Memory B cell (primary cell): ENCODE data around the gene DCDC1.

ENCODE experiments used
- ATAC-seq: fragments of 150-1000 bp; cut with Tn5 transposase; 2 replicates; pipeline ENCODE4 v1.10.0; 2021; ENCODE audit warnings: low read depth, mild to moderate bottlenecking, moderate library complexity
- DNase-seq, 2 donors: peaks; one replicate each; pipeline ENCODE4 v3.0.0; 2022; ENCODE audit warnings: low spot score in 2 of 2
- H3K27ac Mint-ChIP-seq: one replicate; pipeline ENCODE4 v1.8.0; 2022; ENCODE audit warnings: mild to moderate bottlenecking, moderate library complexity, mixed read lengths
- H3K27me3 Mint-ChIP-seq: one replicate; pipeline ENCODE4 v1.8.0; 2022; ENCODE audit warnings: mixed read lengths
- H3K36me3 Mint-ChIP-seq: one replicate; pipeline ENCODE4 v1.8.0; 2022; ENCODE audit warnings: mild to moderate bottlenecking, mixed read lengths
- H3K4me1 Mint-ChIP-seq: one replicate; pipeline ENCODE4 v1.8.0; 2022; ENCODE audit warnings: mixed read lengths
- H3K4me3 Mint-ChIP-seq: one replicate; pipeline ENCODE4 v1.8.0; 2022; ENCODE audit warnings: mild to moderate bottlenecking, moderate library complexity, mixed read lengths
- H3K9me3 Mint-ChIP-seq: one replicate; pipeline ENCODE4 v1.8.0; 2022; ENCODE audit warnings: mixed read lengths

The DCDC1 gene

DNA sequence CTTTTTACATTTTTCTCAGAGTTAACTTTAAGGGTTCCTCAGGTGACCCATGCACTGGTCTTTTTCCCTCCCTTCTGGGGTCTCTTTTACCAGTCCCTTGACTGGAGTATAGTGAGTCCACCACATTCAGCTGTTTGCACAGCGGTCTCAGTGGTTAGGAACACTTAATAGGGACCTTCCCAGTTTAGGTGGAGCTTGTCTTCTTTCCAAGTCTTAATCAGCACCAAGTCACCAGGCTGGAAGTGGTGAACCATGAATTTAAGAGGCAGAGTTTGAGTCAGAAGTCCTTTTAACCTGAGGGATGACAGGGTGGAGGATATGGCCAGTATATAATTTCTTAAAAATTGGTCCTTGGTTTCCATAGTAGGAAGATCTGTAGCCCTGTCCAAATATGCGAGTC, 433.7 kb downstream of the DCDC1 start:
- Mint-ChIP-seq H3K9me3 (peaks cover 2% of the 10 kb centered on the region), H3K36me3 (no peaks in the 10 kb centered on the region), H3K4me1 (no peaks in the 10 kb centered on the region)

DNA sequence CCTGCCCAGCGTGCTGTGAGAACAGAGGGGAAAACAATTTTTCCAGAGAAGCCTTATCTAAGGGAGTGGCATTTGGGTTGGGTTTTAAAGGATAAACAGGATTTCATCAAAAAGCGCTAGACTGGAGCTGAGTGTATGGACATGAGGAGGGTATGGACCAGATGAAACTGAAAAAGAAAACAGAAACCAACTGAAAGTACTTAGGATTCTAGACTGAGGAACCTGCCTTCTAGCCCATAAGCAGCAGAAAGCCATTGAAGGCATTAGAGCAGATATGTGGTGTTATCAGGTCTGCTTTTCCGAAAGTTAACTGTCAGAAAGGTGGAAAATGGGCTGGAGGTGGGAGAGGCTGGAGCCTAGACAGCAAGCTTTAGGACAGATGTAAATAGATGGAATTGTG, 443.4 kb downstream of the DCDC1 start:
- H3K4me3 Mint-ChIP-seq, result no peak overlapping the region

More for the DNA sequence above, 433.7 kb downstream of the DCDC1 start:
- DNase-seq, result no peak
- no peak for ATAC-seq
- Mint-ChIP-seq H3K27ac (no peak overlapping the region), H3K4me3 (no peak overlapping the region), H3K27me3 (no peaks in the 10 kb centered on the region)

DNA sequence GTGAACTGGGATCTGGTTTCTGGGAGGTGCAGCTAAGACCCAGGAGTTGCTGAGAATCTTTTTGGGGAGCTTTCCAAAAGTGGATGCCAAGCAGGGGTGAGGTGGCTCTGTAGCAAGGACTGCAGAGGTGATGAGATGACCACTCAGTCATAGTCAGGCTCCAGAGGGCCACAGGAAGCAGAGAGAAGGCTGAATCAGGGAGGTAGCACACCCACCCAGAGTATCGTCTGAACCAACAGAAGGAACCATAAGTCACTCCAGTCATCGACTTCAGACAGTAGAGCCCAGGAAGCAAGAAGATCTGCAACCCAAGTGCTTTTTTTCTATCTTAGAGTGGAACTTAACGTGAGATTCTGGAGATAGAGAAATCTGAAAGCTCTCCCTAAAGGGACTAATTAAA, 447.7 kb downstream of the DCDC1 start:
- H3K9me3 Mint-ChIP-seq, result no peaks in the 10 kb centered on the region
- peaks cover 7% of the 10 kb centered on the region for H3K27me3 Mint-ChIP-seq
- ATAC-seq, result no peak
- no peaks in the 10 kb centered on the region for H3K4me1 Mint-ChIP-seq
- no peak overlapping the region for H3K4me3 Mint-ChIP-seq
- H3K27ac Mint-ChIP-seq, result no peak overlapping the region
- DNase-seq, result no peak
- no peaks in the 10 kb centered on the region for H3K36me3 Mint-ChIP-seq

More for the DNA sequence above, 443.4 kb downstream of the DCDC1 start:
- Mint-ChIP-seq H3K27ac (no peak overlapping the region), H3K4me1 (no peaks in the 10 kb centered on the region), H3K9me3 (no peaks in the 10 kb centered on the region), H3K36me3 (no peaks in the 10 kb centered on the region), H3K27me3 (peaks cover 7% of the 10 kb centered on the region)
- DNase-seq, result no peak
- no peak for ATAC-seq

DNA sequence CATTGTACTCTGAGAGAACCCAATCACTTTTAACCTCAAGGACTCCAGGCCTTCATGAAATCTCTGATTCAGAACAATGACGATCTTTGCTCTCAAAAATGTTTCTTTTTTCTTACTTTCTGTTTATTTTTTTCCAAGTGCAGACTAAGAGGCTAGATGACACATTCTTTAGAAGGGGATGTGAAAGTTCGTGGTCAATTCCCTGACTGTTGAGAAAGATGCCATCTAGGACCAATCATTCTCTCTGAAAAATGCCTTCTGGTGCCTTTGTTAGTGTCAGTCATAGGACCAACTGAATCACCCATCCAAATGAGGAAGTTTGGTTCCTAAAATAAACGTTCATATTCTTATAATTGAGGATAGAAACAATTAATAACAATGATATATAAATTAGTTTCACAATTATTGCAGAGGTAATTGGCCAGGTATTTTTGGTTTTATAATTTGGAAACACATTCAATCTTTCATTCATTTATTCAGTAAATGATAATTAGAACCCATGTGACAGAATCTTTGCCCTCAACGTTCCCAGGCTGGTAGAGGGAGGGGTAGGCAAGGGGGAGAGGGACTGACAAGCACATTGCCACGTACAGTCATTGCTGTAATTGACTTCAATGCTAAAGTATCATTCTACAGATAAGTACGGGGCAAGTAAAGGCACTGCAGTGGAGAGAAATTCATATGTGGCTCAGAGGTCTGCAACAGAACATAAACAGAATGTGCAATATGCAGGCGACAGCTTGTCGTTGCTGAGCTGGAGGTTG, 450.0 kb downstream of the DCDC1 start:
- Mint-ChIP-seq H3K4me3 (no peak overlapping the region), H3K9me3 (no peaks in the 10 kb centered on the region), H3K4me1 (no peaks in the 10 kb centered on the region), H3K27ac (no peak overlapping the region), H3K36me3 (no peaks in the 10 kb centered on the region), H3K27me3 (peaks cover 7% of the 10 kb centered on the region)
- no peak for ATAC-seq
- DNase-seq, result no peak

DNA sequence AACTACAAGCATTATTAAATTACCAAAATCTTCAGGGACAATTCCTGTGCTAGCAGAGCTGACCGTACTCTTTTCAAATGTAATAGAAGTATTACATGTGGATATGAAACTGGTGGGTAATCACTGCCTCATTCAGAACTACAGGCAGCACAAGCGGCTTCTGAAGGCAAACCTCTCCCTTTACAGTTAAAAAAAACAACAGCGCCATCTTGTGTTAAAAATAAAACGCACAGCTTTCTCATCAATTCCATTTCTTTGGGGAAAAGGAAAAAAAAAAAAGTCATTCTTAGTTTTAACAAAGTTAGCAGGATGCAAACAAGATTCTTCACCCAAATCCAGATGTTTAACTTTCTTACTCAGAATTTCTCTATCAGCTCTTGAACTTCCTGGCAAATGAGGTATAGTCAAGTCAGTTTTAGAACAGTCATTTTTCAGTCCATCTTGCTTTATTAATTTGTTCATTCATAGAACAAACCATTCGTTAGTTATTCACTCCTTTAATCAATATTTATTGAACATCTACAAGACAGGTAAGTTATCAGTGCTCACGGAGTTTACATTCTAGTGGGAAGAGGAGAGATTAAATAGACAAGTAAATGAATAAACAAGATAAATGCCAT, 451.6 kb downstream of the DCDC1 start:
- ATAC-seq (no peak), DNase-seq (peak in 1 of 2 donors; percentile 6)
- H3K27ac Mint-ChIP-seq, result no peak overlapping the region
- H3K4me3 Mint-ChIP-seq, result no peak overlapping the region
- H3K27me3 Mint-ChIP-seq, result peaks cover 6% of the 10 kb centered on the region
- no peaks in the 10 kb centered on the region for H3K36me3 Mint-ChIP-seq
- no peaks in the 10 kb centered on the region for H3K4me1 Mint-ChIP-seq
- H3K9me3 Mint-ChIP-seq, result no peaks in the 10 kb centered on the region

DNA sequence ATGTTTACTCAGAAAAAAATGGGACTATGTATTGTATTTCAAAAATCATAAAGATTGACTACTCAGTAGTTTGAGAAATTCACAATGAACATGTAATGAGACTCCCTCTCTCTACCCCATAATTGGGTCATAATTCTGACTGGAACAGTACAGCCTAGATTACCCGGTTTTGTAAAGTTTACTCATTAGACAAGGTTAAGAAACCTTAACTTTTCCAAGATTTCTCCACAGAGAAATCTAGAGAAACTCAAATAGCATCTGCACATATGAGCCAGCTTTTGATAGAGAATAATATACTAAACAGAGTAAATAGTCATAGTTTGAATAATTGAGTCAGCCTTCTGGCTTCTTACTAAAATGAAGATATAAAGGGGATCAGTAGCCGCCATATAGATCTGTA, 452.3 kb downstream of the DCDC1 start:
- H3K27ac Mint-ChIP-seq, result no peak overlapping the region
- DNase-seq (no peak), ATAC-seq (no peak)
- H3K27me3 Mint-ChIP-seq, result peaks cover 6% of the 10 kb centered on the region
- no peaks in the 10 kb centered on the region for H3K4me1 Mint-ChIP-seq
- no peaks in the 10 kb centered on the region for H3K9me3 Mint-ChIP-seq
- H3K36me3 Mint-ChIP-seq, result no peaks in the 10 kb centered on the region
- H3K4me3 Mint-ChIP-seq, result no peak overlapping the region

DNA sequence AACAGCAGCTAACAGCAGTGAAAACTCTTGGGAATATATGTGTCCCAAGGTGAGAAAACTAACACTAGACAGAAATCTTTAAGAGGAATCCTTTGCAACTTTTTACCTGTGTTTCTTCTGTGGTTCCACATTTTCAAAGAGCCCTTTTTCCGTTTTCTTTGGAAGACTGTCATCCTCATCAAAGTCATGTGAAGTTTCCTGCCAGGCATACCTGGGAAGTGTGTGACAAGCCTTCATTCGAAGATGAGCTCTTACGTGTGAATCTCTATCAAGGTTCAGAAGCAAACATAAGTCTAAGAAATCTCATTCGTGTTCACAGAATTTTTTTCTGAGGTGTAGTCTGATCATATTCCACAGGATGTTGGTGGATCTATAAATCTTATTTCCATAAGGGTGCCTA, 452.8 kb downstream of the DCDC1 start:
- H3K27me3 Mint-ChIP-seq, result peaks cover 5% of the 10 kb centered on the region
- no peaks in the 10 kb centered on the region for H3K4me1 Mint-ChIP-seq
- no peaks in the 10 kb centered on the region for H3K9me3 Mint-ChIP-seq
- ATAC-seq, result no peak
- no peak overlapping the region for H3K4me3 Mint-ChIP-seq
- H3K36me3 Mint-ChIP-seq, result no peaks in the 10 kb centered on the region
- no peak overlapping the region for H3K27ac Mint-ChIP-seq
- no peak for DNase-seq

DNA sequence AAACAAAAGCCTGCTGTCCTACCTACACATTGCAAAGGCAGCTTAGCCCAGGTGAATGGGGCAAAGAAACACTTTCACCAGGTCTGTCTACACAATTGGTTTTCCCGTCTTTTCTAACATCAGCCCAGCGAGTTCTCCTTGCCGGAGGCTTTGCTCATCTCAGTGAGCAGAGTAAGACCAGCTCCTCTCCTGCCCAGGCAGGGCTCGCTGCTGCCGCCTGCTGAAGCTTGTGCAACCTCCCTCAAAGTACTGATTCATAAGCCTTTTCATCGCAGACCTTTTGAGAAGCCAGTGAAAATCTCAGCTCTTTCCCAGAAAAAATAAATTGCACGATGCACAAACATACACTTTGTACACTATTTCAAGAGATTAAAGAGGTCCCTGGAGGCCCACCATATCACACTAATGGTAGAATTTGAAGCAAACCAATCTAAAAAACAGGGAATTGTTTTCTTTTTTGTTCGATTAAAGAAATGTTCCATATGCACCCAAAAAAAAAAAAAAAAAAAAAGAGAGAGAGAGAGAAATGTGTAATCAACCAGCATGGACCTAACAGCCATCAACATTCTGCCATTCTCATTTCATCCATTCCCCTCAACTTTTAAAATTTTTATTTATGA, 455.3 kb downstream of the DCDC1 start:
- Mint-ChIP-seq H3K9me3 (no peaks in the 10 kb centered on the region), H3K4me3 (no peak overlapping the region), H3K27ac (no peak overlapping the region), H3K27me3 (peaks cover 3% of the 10 kb centered on the region), H3K36me3 (no peaks in the 10 kb centered on the region), H3K4me1 (no peaks in the 10 kb centered on the region)
- ATAC-seq (no peak), DNase-seq (no peak)

DNA sequence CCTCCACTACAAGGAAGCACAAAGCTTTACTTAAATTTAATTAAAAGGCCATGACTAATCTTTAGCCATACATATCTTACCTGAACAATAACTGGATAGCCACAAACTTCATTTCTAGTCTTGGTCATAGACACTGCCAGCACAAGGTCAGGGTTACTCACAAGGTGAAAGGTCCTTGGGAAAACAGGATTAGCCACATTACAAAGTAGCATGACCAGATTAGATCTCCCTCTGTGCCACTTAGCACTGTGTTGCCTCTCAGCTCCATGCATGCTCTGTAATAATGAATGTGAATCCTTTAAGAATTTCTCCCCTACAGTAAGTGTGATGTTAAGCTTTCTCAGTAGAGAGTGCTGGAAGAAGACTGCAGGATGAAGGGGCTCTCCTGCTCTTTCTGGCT, 458.3 kb downstream of the DCDC1 start:
- DNase-seq (no peak), ATAC-seq (no peak)
- H3K4me1 Mint-ChIP-seq, result no peaks in the 10 kb centered on the region
- H3K27ac Mint-ChIP-seq, result no peak overlapping the region
- H3K4me3 Mint-ChIP-seq, result no peak overlapping the region
- no peaks in the 10 kb centered on the region for H3K36me3 Mint-ChIP-seq
- H3K9me3 Mint-ChIP-seq, result no peaks in the 10 kb centered on the region
- H3K27me3 Mint-ChIP-seq, result peaks cover 3% of the 10 kb centered on the region

DNA sequence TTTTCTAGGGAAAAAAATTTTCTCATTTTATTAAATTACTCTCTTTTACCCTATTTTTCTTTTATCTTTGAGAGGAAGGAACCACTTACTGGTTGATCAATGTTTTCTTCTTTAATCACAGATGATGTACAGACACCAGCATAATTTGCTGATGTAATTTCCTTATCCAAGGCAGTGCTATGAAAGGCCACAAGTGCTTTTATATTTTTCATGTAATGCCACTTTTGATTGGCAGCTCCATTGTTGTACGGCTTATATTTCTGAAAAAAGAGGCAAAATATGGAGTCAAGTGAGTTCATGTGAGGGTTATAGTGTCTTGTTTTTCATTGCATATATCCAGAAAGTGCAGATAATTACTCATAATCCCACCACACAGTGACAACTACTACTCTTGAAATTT, 460.7 kb downstream of the DCDC1 start:
- H3K4me1 Mint-ChIP-seq, result no peaks in the 10 kb centered on the region
- H3K9me3 Mint-ChIP-seq, result no peaks in the 10 kb centered on the region
- no peaks in the 10 kb centered on the region for H3K36me3 Mint-ChIP-seq
- no peak overlapping the region for H3K4me3 Mint-ChIP-seq
- no peak overlapping the region for H3K27ac Mint-ChIP-seq
- DNase-seq, result no peak
- peaks cover 3% of the 10 kb centered on the region for H3K27me3 Mint-ChIP-seq
- no peak for ATAC-seq

DNA sequence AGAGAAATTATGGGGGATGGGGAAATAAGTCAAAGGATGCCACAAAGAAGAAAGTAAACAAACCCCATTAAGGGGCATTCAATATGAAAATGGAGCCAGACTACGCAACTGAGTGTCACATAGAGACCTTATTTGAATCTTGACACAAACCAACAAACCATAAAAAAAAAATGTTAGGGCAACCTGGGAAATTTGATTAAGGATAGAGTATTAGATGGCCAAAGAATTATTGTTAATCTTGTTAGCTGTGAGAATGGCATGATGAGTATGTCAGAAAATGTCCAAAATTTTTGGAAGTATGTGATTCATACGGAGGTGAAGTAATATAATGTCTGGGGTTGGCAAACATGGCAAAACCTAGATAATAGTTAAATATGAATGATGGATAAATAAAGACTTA, 461.3 kb downstream of the DCDC1 start:
- ATAC-seq, result no peak
- Mint-ChIP-seq H3K4me3 (no peak overlapping the region), H3K27ac (no peak overlapping the region), H3K4me1 (no peaks in the 10 kb centered on the region), H3K9me3 (no peaks in the 10 kb centered on the region), H3K36me3 (no peaks in the 10 kb centered on the region), H3K27me3 (no peaks in the 10 kb centered on the region)
- no peak for DNase-seq

DNA sequence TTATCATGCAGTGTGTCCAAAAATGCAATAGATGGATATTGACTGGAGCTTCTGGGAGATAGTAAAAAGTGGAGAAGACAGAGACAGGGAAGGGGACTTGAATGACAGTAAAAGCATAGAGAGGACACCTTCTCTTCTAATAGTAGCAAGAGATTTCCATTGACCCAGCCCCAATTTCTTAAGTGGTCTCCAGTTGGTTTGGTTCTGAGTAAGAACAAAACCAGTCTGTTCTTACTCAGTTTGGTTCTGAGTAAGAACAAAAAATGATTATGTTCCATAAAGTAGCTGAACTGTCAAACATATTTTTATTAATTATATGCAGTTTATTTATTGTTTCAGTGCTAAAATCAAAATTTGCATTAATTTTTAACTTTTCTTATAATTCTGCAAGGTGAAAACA, 466.6 kb downstream of the DCDC1 start:
- H3K27me3 Mint-ChIP-seq, result no peaks in the 10 kb centered on the region
- no peak overlapping the region for H3K27ac Mint-ChIP-seq
- ATAC-seq (no peak), DNase-seq (no peak)
- H3K4me1 Mint-ChIP-seq, result no peaks in the 10 kb centered on the region
- H3K36me3 Mint-ChIP-seq, result no peaks in the 10 kb centered on the region
- no peak overlapping the region for H3K4me3 Mint-ChIP-seq
- no peaks in the 10 kb centered on the region for H3K9me3 Mint-ChIP-seq

DNA sequence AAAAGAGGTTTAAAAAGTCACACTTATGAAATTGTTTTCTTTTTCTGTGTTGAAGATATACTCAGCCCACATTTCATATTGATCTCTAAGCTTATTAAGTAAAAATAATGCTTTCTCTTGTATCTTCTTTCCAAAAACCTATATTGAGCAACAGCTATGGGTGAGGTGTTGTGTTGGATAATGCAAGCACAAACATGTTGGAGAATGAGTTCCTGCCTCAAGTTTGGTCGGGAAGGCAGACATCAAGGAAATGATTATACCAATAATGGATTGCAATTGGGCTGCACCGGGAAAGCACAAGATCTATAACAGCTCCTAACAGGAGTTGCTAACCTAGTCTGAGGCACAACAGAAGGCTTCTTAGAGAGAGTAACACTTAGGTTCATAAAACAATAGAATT, 474.5 kb downstream of the DCDC1 start:
- ATAC-seq (no peak), DNase-seq (no peak)
- H3K27ac Mint-ChIP-seq, result no peak overlapping the region
- no peak overlapping the region for H3K4me3 Mint-ChIP-seq
- H3K36me3 Mint-ChIP-seq, result no peaks in the 10 kb centered on the region
- no peaks in the 10 kb centered on the region for H3K9me3 Mint-ChIP-seq
- no peaks in the 10 kb centered on the region for H3K4me1 Mint-ChIP-seq
- no peaks in the 10 kb centered on the region for H3K27me3 Mint-ChIP-seq

DNA sequence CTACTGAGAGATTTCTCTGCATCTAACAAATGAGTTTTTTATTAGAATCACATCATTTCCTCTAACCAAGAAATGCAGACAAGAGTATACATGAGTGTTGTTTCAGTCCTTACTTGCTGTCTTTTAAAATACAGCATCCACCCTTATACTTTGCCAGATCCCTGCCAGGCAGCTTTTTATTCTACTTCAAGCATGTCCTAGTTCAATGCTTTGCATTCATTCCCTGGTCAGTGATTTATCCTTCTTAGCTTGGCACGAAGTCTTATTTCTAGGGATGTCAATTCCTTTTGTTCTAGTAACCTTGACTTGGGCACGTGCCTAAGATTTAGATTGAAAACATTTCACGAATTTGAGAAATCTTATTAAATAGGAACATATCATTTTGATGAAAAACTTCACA, 476.2 kb downstream of the DCDC1 start:
- ATAC-seq (no peak), DNase-seq (no peak)
- Mint-ChIP-seq H3K27me3 (no peaks in the 10 kb centered on the region), H3K4me1 (no peaks in the 10 kb centered on the region), H3K27ac (no peak overlapping the region), H3K9me3 (no peaks in the 10 kb centered on the region), H3K36me3 (no peaks in the 10 kb centered on the region), H3K4me3 (no peak overlapping the region)
